ENCODE results near the gene LILRB3.
"Not testable (repeated sequence)": the region's sequence is repeated elsewhere in the genome, so short reads cannot be mapped to it uniquely, and the experiment has no call there.

The LILRB3 gene

GRCh38 chr19:54242234-54242633, 19.4 kb upstream of the LILRB3 start:
- DNase-seq (ENCODE audit: low read depth), result not testable (repeated sequence)

GRCh38 chr19:54240372-54241336, 17.8 kb upstream of the LILRB3 start:
- not testable (repeated sequence) for DNase-seq (ENCODE audit: low read depth)

- DNase-seq (ENCODE audit: low read depth), result not testable (repeated sequence)
Measured at GRCh38 chr19:54239491-54240371, 16.9 kb upstream of the LILRB3 start.

GRCh38 chr19:54233941-54234340, 11.1 kb upstream of the LILRB3 start:
- DNase-seq (ENCODE audit: low read depth), result no peak

GRCh38 chr19:54231077-54231931, 8.5 kb upstream of the LILRB3 start:
- DNase-seq (ENCODE audit: low read depth), result peak; percentile 21

GRCh38 chr19:54230031-54230430, 7.2 kb upstream of the LILRB3 start:
- no peak for DNase-seq (ENCODE audit: low read depth)

GRCh38 chr19:54229146-54229545, 6.3 kb upstream of the LILRB3 start:
- no peak for DNase-seq (ENCODE audit: low read depth)

- DNase-seq (ENCODE audit: low read depth), result not testable (repeated sequence)
Measured at GRCh38 chr19:54224619-54225018, 1.8 kb upstream of the LILRB3 start.

- not testable (repeated sequence) for DNase-seq (ENCODE audit: low read depth)
Measured at GRCh38 chr19:54223937-54224281, 1.1 kb upstream of the LILRB3 start.

- not testable (repeated sequence) for DNase-seq (ENCODE audit: low read depth)
Measured at GRCh38 chr19:54223277-54223936, 600 bp upstream of the LILRB3 start.

- not testable (repeated sequence) for DNase-seq (ENCODE audit: low read depth)
Measured at GRCh38 chr19:54221947-54222346, 860 bp downstream of the LILRB3 start.

GRCh38 chr19:54219702-54220101, 3.1 kb downstream of the LILRB3 start:
- DNase-seq (ENCODE audit: low read depth), result not testable (repeated sequence)

- DNase-seq (ENCODE audit: low read depth), result no peak
Measured at GRCh38 chr19:54218960-54219661, 3.7 kb downstream of the LILRB3 start.

GRCh38 chr19:54218259-54218658, 4.5 kb downstream of the LILRB3 start:
- DNase-seq (ENCODE audit: low read depth), result no peak

- not testable (repeated sequence) for DNase-seq (ENCODE audit: low read depth)
Measured at GRCh38 chr19:54217517-54218247, 5.1 kb downstream of the LILRB3 start.

GRCh38 chr19:54216869-54217268, 5.9 kb downstream of the LILRB3 start:
- DNase-seq (ENCODE audit: low read depth), result no peak

- not testable (repeated sequence) for DNase-seq (ENCODE audit: low read depth)
Measured at GRCh38 chr19:54214734-54215133, 8.1 kb downstream of the LILRB3 start.

GRCh38 chr19:54214217-54214616, 8.6 kb downstream of the LILRB3 start:
- DNase-seq (ENCODE audit: low read depth), result not testable (repeated sequence)

- no peak for DNase-seq (ENCODE audit: low read depth)
Measured at GRCh38 chr19:54211235-54211634, 11.6 kb downstream of the LILRB3 start.

Measured in GM04503 (cell line).